Mesodermal cell (in vitro differentiated cells): ENCODE results near the gene TFF2.

Source experiments
- H3K27ac ChIP-seq: 2 replicates; pipeline ENCODE4 v1.7.0; 2013; ENCODE audit warnings: mild to moderate bottlenecking, low read depth, low read length, moderate library complexity; ENCODE audit not compliant: severe bottlenecking
- H3K36me3 ChIP-seq: 2 replicates; pipeline ENCODE4 v1.7.1; 2013; ENCODE audit warnings: mild to moderate bottlenecking, low read length, moderate library complexity; ENCODE audit not compliant: control insufficient read depth, insufficient read depth
- H3K4me1 ChIP-seq: one replicate; pipeline ENCODE4 v1.7.1; 2013; ENCODE audit warnings: mild to moderate bottlenecking, low read length; ENCODE audit not compliant: insufficient read depth, control insufficient read depth, poor library complexity, severe bottlenecking
- H3K4me3 ChIP-seq: 2 replicates; pipeline ENCODE4 v1.7.0; 2013; ENCODE audit warnings: low read length, control low read depth, mild to moderate bottlenecking; ENCODE audit not compliant: insufficient read depth, poor library complexity, severe bottlenecking; ENCODE audit errors: extremely low read depth
- H3K9me3 ChIP-seq: 2 replicates; pipeline ENCODE4 v1.7.1; 2013; ENCODE audit warnings: mild to moderate bottlenecking, low read length, moderate library complexity; ENCODE audit not compliant: control insufficient read depth
- WGBS, 2 experiments: methylation state at CpG; one replicate each; pipeline ENCODE4 v1.1.5; 2013; ENCODE audit warnings: missing lambda C conversion rate in 2 of 2; ENCODE audit not compliant: insufficient coverage in 2 of 2; 5-methylcytosine and 5-hydroxymethylcytosine counted together

The TFF2 gene

DNA sequence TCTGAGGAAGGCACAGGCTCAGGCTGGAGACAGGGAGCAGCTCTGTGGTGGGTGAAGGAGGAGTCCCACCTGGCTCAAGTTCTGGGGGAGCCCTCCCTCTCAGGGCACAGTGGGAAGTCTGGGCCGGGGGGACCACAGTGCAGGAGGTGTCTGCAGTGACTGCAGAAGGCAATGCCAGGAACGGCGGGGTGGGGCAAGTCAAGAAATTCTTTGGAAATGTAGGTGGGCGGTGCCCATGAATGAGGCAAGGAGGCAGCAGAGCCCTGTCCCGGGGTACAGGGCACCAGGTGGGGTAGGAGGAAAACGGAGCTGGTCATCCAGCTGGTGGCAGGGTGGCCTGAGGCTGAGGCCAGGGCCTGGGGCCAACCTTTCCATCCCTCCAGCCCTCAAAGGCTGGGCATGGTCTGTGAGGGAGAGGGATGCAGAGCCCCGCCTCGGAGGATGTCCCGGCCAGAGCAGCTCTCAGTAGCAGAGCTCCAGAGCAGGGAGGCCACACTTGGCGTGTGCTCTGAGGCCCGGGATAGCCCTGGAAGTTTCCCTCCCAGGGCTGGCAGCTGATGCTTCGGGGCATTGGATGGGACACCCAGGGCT is 40.3 kb downstream of the TFF2 start:
- Histone ChIP-seq H3K4me3 (no peak overlapping the region), H3K27ac (no peak overlapping the region), H3K4me1 (peaks cover 2% of the 10 kb centered on the region), H3K36me3 (no peaks in the 10 kb centered on the region), H3K9me3 (no peaks in the 10 kb centered on the region)
- whole genome bisulfite sequencing, 2 experiments, result 86 to 89% methylated on average over 8 to 10 of the region's 12 CpGs

DNA sequence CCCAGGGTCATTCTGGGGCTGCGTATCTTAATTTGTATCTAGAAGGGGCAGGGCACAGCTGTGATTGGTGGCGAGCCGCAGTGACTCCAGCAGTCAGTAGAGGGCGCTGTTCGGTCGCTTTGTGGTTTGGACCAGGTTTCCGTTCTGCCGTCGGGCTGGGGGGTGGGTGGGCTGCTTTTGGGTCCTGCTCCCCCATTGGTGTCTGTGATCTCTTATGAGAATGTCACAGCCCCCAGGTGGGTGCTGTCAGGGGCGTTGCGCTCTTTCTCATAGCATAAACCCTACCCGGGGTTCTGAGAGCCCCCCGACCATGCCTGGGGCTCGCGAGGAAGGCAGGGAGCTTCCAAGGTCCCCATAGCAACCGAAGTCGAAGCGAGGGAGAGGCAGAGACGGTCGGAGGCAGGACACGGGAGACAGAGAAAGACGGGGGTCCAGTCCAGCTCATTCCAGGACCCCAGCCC is 41.0 kb downstream of the TFF2 start:
- no peak overlapping the region for H3K27ac ChIP-seq
- H3K36me3 ChIP-seq, result no peaks in the 10 kb centered on the region
- no peak overlapping the region for H3K4me3 ChIP-seq
- H3K9me3 ChIP-seq, result no peaks in the 10 kb centered on the region
- H3K4me1 ChIP-seq, result peaks cover 2% of the 10 kb centered on the region
- WGBS, 2 experiments, result 24 to 26% methylated on average over 12 to 14 of the region's 22 CpGs

DNA sequence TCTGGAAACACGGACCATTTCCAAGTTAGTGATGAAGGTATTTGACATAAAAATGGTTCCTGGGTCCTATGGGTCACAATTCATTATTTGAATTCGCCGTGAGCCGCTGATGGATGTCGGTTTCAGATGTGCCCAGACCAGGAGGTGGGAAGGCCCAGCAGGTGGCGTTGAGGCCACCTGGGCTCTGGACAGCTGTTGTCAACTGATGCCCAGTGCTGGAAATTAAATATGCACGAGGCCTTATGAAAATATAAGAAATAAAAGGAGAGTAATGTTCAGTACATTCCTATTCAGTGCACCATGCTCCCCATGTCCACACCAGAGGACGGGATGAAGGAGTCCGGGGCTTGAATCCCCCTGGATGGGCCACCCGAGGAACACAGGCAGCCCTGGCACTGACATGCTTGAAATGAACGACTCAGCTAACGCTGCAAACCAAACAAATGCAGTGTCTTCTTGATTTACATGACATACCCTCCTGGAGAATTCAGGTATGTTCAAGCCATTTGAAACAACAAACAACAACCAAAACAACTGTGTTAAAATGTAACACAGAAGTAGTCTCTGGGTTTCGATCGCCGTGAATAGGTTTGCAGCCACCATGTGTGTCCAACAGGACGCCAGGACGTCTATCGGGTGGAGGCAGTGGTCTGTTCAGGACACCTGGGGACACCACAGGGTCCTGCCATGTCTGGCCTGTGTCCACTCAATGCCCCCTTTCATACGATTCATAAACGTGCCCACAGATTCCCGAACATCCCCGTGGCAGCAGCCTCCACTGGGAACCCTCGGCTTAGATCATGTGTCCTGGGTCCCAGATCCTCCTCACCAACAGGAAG is 41.7 kb downstream of the TFF2 start:
- Histone ChIP-seq H3K4me3 (no peak overlapping the region), H3K9me3 (no peaks in the 10 kb centered on the region), H3K36me3 (no peaks in the 10 kb centered on the region), H3K4me1 (peaks cover 2% of the 10 kb centered on the region), H3K27ac (no peak overlapping the region)
- 67 to 68% methylated on average over 20 to 21 of the region's 23 CpGs for WGBS, 2 experiments

DNA sequence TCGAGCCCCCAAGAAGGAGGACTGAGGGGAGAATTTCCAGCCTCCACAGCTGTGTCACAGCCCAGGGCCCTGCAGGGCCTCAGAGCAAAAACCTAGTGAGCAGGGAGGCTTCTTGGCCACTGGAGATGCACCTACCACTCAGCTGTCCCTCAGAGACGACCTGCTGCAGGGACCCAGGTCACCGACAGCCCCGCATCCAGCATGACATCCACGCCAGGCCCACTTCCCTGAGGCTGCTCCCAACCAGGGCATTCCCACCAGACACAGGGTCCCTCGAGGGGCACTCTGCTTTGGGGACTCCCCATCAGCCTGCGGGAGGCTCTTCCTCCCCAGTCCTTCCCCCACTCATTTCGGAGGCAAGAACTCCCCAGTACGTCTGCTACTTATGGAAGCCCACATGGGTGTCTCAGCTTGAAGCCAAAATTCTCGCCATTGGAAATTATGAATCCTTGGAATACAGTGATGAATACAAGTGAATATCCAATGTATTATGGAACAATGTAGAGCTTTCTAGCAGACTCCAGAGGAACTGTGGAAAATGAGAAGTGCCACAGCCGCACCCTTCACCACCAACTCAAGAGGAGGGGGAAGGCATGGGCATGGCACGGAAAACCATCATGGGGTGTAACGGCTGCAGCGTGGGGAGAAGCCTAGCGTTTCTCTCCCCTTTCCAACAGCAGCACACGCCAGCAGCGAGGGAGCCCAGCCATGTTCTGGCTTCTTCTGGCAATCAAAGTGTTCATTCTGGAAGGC is 42.5 kb downstream of the TFF2 start:
- Histone ChIP-seq H3K36me3 (no peaks in the 10 kb centered on the region), H3K9me3 (no peaks in the 10 kb centered on the region), H3K4me3 (no peak overlapping the region), H3K27ac (no peak overlapping the region), H3K4me1 (peaks cover 2% of the 10 kb centered on the region)
- 85 to 87% methylated on average over 11 to 13 of the region's 17 CpGs for WGBS, 2 experiments

DNA sequence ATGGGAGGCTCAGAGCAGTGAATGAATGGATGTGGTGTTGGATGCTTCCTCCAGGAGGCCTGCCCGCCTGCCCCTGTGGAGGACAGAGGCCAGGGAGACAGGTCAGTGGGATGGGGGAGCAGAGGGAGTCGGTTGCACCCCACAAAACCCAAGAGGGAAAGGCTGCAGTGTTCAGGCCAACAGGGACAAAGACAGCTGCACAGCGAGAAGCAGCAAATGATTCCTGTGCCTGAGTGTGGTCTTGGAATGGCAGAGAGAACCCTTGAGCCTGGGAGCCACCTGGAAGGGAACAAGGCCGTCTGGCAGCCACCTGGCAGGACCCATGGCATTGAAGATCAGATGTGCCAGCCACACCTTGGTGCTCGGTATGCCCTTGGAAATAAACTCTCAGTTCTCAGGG is 43.7 kb downstream of the TFF2 start:
- WGBS, 2 experiments, result 80 to 92% methylated on average over 4 to 5 of the region's 5 CpGs
- no peak overlapping the region for H3K27ac ChIP-seq
- no peaks in the 10 kb centered on the region for H3K9me3 ChIP-seq
- H3K4me1 ChIP-seq, result peaks cover 2% of the 10 kb centered on the region
- H3K4me3 ChIP-seq, result no peak overlapping the region
- no peaks in the 10 kb centered on the region for H3K36me3 ChIP-seq

DNA sequence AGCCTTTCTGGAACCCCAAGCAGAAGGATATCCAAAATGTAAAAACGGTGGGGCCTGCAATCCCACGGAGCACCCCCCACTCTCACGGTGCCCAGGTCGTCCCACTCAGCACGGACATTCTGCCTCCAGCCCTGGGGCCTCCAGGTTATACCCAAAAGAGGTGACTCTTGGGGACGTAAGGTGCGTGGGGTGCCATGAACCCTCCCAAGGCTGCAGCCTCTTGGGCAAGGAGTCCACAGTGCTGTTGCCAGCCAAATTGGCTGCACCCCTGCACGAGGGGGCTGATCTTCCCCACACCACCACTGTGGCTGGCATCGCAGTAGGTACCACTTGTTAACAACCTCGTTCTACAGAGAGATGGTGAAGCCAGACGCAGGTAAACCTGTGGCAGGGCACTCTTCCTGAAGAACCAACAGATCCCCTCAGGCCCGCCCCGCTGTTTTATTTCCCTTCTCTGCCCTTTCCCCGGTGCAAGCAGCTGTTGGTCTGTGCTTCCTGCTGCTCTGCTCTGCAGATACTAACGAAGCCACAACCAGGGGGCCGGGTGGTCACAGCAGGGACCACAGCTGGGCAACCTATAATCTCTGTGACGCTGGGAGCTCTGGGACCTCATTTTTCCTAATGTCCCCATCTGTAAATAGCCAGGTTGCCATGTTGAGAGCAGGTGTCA is 44.3 kb downstream of the TFF2 start:
- Histone ChIP-seq H3K9me3 (no peaks in the 10 kb centered on the region), H3K36me3 (no peaks in the 10 kb centered on the region), H3K27ac (no peak overlapping the region), H3K4me1 (peaks cover 2% of the 10 kb centered on the region), H3K4me3 (no peak overlapping the region)
- 83 to 89% methylated on average over 15 of the region's 17 CpGs for WGBS, 2 experiments

DNA sequence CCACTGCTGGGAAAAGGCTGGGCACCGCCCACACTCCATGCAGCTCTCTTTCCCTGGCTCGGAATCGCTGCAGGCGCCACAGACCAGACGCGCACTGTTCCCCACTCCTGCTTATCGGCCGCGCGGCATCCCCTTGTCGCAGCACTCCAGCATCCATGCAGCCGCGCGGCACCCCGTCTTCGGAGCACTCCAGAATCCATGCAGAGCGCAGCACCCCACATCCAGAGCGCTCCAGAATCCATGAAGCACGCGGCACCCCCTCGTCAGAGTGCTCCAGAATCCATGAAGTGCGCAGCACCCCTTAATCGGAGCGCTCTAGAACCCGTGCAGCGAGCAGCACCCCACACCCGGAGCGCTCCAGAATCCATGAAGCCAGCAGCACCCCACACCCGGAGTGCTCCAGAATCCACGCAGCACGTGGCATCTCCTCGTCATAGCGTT is 45.1 kb downstream of the TFF2 start:
- 92 to 97% methylated on average over 22 to 33 of the region's 33 CpGs for WGBS, 2 experiments
- Histone ChIP-seq H3K9me3 (no peaks in the 10 kb centered on the region), H3K36me3 (no peaks in the 10 kb centered on the region), H3K4me1 (peaks cover 2% of the 10 kb centered on the region), H3K27ac (no peak overlapping the region), H3K4me3 (no peak overlapping the region)

DNA sequence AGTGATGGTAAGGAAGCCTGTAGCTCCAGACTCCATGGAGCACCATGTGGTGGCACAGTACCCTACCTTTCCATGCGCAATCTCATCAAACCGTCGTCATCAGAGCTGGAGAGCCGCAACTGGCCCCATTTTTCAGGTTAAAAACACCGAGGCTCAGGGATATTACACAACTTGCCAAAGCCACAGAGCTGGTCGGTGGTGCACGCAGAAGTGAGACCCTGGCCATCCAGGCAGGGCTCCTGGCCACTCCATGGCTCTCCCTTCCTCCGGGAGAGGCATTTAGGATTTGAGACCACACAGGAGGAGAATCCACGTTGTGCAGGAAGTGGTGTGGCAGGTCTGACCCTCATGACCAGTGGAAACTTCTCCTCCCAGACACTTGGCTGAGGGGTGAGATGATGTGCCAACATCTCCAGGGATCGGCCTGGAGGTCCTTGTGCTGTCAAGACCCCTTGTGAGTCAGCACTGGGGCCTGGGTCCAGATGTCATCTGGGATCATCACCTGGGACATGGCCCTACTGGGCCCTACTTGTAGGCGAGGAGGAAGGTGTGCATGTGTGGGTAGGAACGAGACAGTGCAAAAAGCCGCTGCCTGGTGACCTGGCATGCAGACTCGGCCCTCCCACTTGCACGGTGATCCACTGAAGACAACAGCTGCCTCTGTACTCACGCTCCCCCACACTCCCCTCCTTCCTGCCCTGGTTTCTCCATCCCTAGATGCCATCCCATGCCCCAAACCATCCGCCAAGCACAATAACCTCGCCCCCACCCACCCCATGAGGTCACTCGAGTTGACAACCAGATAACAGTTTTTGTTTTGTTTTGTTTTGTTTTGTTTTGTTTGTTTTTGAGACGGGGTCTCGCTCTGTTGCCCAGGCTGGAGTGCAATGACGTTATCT is 46.0 kb downstream of the TFF2 start:
- H3K27ac ChIP-seq, result no peak overlapping the region
- peaks cover 2% of the 10 kb centered on the region for H3K4me1 ChIP-seq
- no peaks in the 10 kb centered on the region for H3K36me3 ChIP-seq
- 92 to 93% methylated on average over 18 of the region's 22 CpGs for WGBS, 2 experiments
- H3K4me3 ChIP-seq, result no peak overlapping the region
- no peaks in the 10 kb centered on the region for H3K9me3 ChIP-seq

DNA sequence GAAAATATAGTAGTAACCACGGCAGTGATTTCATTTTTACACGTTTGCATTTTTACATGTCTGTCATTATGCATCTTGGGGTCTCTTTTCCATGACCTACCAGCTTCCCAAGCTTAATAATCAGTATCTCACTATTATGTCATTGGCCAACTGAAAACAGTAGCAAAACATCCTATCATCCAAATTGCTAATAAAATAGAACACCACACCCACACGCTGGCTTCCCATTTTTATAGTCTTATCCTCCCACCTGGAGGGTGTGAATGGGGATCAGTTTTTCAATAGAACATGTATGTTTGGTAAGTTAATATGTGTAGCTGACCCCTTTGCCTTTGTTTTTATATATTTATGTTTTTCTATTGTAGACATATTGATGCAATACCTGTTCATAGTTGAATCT is 47.4 kb downstream of the TFF2 start:
- WGBS, 2 experiments, result 85 to 100% methylated on average over 1 to 2 of the region's 3 CpGs

DNA sequence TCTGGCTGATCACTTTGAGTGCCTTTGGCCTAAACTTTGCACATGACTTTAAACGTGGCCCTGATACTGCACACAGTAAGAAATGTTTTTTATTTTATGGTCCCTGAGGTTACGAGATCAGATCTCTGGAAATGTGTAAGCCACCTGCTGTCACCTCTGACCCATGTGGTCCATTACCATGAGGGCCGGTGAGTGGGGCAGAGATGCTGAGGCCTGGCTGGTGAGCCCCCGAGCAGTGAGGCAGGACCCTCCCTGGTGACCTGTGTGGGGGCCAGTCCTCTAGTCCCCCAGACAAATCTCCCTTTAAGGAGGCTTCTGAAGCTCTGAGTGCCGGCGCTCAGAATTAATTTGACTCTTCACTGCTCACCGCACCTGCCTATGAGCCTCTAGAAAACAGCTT is 48.0 kb downstream of the TFF2 start:
- WGBS, 2 experiments, result 63 to 76% methylated on average over 5 to 6 of the region's 7 CpGs
- Histone ChIP-seq H3K4me1 (no peaks in the 10 kb centered on the region), H3K27ac (no peak overlapping the region), H3K9me3 (no peaks in the 10 kb centered on the region), H3K4me3 (no peak overlapping the region), H3K36me3 (no peaks in the 10 kb centered on the region)

More for the DNA sequence above, 47.4 kb downstream of the TFF2 start:
- no peak overlapping the region for H3K27ac ChIP-seq
- no peaks in the 10 kb centered on the region for H3K9me3 ChIP-seq
- H3K4me3 ChIP-seq, result no peak overlapping the region
- H3K4me1 ChIP-seq, result no peaks in the 10 kb centered on the region
- H3K36me3 ChIP-seq, result no peaks in the 10 kb centered on the region
